Measurements from ENCODE around the gene FOXP4. TPM values are rescaled to one million over a fixed set of nuclear protein-coding genes. Genes with fewer than 3 reads are reported as not detected.

Gene FOXP4
- polyA plus RNA-seq, 3 donors: 20.8 to 27.0 (median 24.1) TPM

DNA sequence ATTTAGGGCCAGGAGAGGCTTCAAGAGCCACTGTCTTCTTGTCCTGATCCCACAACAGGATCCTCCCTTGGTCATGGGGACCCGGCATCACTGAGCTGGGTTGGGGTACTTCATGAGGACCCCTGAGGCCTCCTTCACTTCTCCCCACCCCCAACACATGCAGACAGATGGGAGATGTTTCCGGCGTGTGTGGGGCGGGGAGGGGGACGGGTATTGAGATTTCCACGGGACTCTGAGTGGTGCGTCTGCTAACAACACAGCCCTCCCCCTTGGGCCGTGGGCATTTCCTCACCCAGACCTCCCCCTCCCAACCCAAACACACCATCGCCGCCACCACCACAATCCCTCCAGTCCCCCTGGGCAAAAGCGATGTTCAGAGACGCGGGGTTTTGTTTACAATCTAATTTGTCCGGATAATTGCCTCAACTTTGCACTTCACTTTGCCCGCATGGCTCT is 906 bp upstream of the FOXP4 start:
- no peak for DNase-seq (ENCODE audit: low read depth in 3 of 3, low spot score in 2 of 3)

DNA sequence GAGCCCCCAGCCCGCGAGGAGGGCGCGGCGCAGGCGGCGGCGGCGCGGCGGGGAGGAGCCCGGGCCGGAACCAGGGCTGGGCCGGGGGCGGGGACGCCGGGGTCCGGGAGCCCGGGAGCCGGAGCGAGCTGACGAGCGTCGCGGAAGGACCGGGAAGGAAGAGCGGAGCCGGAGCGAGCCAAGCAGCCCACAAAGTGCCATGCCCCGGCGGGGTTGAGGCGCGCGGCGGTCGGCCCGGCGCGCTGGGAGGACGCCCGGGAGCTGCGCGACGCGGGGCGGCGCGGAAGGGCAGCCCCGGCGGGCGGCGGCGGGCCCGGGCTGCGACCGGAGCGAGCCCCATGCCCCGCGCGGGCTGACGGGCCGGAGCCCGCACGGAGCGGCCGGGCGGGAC is 289 bp downstream of the FOXP4 start:
- DNase-seq (ENCODE audit: low read depth in 3 of 3, low spot score in 2 of 3): no peak

DNA sequence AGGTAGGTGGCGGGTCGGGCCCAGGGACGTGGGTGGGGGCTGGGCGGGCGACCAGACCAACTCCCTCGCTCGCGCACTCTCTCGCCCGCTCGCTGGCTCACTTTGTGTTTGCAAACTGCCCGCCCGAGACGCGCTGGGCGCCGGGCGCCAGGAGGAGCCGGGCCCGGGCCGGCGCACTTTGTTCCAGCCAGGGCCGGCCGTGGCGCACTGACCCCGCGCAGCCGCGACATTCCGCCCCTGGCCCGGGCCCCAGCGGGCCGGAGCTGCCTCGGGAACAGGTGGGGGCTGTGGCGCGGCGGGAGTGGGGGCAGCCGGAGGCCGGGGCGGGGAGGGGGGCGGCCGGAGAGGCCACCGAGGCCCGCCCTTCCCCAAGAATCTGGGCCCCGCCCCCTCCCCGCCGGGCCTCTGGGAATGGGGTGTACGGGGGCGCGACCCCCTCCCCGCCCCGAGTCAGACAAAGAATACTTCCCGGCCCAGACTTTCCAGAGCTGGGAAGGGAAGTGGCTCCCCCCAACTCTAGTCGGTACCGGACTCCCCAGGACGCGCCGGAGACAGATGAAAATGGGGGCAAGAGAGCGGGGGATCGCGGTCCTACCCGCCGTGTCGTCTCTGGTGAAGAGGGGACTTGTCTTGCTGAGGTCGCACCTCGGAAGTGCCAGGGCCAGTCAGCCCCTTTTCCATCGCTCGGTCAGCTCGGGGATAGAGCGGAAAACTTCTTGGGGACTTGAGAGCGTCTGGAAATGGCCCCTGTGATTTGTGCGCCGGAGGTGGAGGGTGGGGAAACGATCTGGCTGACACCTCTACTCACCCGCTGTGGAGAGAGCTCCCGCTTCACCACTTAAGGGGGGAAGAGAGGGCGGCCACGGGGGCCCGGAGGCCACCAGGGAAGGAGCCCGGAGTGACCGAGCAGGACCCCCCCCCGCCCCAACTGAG is 951 bp downstream of the FOXP4 start:
- no peak for DNase-seq (ENCODE audit: low read depth in 3 of 3, low spot score in 2 of 3)

DNA sequence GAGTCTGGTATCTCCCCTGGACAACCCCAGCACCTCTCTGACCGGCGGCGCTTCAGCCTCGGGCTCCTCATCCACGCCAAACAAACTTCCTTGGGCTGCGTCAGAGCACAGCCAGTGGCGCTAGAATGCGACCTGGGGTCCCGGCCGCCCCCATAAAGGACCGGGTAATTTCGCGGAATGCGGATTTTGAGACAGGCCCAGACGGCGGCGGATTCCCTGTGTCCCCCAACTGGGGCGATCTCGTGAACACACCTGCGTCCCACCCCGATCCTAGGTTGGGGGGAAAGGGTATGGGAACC is 1.6 kb downstream of the FOXP4 start:
- no peak for DNase-seq (ENCODE audit: low read depth in 3 of 3, low spot score in 2 of 3)

DNA sequence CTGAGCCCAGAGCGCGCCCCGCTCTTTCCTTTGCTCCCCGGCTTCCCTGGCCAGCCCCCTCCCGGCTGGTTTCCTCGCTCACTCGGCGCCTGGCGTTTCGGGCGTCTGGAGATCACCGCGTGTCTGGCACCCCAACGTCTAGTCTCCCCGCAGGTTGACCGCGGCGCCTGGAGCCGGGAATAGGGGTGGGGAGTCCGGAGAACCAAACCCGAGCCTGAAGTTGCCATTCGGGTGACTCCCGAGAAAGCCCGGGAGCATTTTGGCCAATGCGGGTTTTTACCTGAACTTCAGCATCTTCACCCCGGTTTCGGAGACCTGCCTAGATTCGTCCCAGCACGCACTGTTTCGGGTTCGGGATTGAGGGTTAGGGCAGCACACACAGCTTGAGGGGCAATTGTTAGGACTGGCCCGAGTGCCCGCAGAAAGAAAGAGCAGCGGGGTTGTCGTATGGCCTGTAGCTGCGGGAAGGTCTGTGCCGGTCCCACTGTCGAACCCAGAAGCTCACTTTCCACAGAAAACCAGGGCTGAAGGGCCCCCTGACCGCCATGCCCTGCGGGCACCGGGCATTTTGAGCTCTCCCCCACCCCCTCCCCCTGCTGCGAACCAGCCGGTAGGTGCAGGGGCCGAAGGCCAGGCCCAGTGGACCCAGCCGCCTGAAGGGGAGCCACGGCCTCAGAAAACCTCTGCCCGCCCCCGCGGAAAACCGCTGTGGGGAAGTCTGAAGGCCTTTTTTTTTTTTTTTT is 2.1 kb downstream of the FOXP4 start:
- DNase-seq (ENCODE audit: low read depth in 3 of 3, low spot score in 2 of 3): no peak

DNA sequence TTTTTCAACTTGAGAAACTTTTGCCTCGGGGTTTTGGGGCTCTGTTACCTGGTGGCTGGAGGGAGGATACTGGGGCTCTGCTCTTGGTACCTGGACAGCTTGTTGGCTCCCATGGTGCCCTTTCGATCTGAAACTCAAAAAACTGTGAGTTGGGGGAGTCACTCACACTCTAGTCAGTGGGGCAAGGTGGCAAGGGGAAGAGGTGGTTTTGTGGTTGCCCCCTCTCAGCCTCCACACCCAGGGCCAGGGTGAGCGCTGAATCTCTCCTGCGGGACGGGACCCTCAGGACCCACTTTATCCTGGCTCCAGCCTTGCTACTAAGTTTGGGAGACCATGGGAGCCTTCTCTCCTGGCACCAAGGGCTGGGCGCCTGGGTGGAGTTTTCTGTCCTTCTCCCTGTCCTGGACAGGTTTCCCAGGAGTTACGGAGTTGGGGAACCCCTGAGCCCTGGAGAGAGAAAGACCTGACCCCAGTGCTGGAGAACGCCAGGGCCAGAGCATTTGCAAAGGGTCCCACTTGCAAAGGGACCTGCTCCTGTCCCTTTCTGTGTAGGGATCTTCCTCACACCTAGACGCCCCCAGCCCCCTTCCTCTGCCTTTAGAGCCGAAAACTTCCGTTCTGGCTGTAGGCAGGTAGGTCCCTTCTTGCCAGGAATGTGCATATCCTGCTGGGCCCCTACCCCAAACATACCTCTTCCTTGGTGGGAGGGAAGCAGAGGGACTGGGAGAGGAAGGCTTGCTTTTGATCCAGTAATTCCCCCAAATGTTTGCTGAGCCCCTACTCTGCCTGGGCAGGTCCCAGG is 2.9 kb downstream of the FOXP4 start:
- DNase-seq (ENCODE audit: low read depth in 3 of 3, low spot score in 2 of 3): no peak

DNA sequence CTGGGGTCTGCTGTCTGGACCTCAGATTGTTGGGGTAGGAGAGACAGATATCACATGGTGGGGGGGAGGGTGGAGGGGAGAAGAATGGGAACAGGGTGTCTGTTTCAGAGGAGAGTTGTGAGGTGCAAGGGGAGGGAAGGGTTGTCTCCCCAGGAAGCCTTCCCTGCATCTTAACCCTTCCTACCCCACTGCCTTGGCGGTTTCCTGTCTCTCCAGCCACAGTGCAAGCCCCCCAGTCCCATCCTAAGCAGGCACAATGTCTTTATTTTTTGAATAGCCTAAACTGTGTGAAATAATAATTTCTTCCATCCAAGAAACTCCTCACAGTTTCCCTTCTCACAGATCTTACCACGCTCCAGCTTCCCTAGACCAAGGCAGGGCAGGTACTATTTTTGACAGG is 3.5 kb downstream of the FOXP4 start:
- no peak for DNase-seq (ENCODE audit: low read depth in 3 of 3, low spot score in 2 of 3)

DNA sequence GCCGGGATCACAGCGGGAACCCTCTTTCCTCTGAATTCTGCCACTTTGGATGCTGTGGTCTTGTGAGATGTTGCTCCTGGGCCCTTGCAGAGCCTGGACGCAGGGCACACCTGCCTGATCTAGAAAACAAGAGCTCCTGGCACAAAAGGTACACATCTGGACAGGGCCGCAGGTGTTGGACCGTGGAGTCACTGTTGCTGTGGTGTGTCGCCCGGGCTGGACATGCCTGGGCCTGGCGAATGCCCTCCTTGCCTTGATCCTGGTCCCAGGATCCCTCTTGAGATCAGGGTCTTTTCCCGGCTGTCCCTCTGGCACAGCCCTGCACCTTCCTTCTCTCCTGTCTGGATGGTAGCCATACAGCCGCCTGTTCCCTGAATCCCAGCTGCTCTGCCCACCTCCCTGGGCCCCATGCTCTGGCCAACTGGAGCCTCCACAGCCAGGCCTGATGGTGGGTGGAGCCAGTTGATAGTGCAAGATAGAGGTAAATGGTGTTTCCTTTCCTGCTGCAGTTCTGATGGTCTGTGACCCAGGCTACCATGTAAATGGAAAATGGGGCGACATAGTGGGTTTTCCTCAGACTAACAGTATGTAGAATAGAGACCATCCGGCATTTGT is 5.0 kb downstream of the FOXP4 start:
- no peak for DNase-seq (ENCODE audit: low read depth in 3 of 3, low spot score in 2 of 3)

DNA sequence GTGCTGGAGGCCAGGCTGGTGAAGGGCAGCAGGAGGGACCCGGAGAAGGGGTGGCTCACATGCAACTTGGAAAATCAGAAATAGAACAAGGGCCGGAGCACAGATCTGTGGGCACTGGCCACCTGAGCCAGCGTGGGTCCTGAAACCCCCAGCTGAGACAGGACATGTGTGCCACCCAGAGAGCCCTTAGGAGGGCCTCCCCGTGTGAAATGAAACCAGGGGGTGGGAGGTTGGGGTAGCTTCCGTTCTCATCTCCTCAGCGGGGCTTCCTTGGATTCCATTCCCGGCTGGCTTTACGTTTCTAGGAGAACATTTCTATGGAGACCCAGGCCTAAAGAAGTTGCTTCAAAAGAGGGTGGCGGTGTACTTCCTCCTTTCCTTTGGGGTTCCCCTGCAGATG is 5.7 kb downstream of the FOXP4 start:
- DNase-seq (ENCODE audit: low read depth in 3 of 3, low spot score in 2 of 3): no peak

DNA sequence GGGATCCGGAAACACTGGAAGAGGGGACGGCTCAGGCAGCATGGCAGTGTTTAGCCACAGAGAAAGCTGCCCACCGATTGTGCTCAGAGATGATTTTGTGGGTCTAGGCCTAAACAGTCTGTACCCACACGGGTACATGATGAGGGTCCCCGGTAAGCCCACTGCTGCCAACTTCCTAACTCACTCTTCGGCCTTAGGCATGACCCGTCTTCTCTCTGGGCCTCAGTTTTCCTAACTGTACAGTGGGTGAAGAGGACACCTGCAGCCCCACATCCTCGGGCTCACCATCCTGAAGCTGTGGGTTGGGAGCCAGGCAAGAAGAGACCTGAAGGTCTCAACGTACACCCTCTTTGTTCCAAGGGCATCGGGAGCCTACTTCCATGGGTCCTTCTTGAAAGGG is 6.5 kb downstream of the FOXP4 start:
- DNase-seq (ENCODE audit: low read depth in 3 of 3, low spot score in 2 of 3): no peak

DNA sequence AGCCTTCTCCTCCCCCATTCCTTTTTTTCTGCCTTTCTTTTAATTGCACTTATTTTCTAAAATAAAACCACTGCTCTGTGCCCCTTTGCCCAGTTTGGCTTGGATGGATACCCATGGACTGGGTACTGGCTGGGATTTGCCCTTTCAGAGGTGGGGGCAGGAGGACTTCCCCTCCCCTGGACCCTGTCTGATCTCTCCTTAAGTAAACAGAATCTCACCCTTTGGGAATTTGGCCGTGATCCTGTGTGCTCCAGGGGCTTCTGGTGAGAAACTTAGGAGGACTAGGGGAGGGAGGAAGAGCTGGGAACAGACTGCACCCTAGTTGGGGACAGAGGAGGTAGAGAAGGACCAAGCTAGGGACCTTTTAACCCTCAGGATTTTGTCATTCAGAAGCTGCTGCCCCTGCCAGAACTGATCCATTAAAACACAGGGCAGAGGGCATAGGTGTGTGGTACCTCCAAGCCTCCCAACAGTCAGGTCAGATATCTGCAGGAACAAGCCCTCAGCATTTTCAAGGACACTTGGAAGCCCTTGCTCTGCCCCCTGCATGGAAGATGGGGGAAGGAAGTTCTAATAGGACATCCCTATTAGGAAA is 7.3 kb downstream of the FOXP4 start:
- DNase-seq (ENCODE audit: low read depth in 3 of 3, low spot score in 2 of 3): no peak

DNA sequence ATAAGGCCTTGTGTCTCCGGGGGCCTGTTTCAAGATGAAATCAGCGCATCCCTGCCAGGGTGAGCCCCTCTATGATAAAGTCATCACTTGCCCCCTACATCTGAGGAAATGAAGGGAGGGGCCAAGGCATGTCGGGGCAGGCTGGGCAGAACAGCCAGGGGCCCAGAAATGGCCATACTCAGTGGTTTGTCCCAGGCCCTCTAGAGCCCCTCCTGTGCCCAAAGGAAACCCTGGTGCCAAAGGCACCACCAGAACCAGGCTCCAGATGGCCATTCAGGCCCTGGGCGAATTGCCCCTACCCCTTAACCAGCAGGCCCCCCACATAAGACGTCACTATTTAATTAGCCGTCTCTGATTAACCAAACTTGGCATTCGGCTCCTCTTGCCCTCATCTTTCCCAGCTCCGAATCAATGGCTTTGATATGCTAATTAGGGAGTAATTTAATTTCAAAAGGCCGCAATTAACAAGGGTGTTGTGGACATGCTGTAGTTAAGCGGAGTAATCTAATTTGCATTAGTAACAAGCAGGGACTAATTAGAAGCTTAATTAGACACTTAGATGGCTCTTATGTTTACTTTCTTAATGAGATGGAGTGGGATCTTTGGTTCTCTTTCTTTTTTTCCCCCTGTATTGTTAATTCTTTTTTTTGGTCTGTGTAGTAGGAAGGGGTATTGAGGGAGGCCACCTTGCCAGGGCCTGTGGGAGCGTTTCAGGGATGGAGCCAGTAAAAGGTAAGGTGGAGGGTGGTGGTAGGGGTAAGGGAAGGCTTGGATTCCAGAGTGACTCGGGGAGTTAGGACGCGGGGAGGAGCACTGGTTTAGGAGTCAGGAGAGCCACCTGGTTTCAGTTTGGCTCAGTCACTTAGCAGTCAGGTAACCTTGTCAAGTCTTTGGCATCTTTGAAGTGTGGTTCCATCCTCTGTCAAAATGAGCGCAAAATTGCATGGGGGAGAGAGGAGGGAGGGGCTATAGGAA is 9.4 kb downstream of the FOXP4 start:
- DNase-seq (ENCODE audit: low read depth in 3 of 3, low spot score in 2 of 3): no peak

DNA sequence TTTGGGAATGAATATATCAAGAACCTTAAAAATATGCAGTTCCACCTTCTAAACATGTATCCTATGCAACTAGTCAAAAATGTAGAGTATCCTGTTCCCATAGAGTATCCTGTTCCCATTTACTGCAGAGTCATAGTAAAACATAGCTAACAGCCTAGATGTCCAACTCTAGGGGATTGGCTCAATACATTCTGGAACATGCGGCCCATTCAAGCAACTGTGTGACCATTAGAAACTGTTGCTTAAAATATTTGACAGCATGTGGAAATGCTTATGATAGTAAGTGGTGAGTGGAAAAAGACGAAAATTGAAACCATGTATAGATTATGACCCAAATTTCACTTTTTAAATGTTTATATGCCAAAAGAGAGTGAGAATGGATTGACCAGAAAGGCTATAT is 11.2 kb downstream of the FOXP4 start:
- no peak for DNase-seq (ENCODE audit: low read depth in 3 of 3, low spot score in 2 of 3)

DNA sequence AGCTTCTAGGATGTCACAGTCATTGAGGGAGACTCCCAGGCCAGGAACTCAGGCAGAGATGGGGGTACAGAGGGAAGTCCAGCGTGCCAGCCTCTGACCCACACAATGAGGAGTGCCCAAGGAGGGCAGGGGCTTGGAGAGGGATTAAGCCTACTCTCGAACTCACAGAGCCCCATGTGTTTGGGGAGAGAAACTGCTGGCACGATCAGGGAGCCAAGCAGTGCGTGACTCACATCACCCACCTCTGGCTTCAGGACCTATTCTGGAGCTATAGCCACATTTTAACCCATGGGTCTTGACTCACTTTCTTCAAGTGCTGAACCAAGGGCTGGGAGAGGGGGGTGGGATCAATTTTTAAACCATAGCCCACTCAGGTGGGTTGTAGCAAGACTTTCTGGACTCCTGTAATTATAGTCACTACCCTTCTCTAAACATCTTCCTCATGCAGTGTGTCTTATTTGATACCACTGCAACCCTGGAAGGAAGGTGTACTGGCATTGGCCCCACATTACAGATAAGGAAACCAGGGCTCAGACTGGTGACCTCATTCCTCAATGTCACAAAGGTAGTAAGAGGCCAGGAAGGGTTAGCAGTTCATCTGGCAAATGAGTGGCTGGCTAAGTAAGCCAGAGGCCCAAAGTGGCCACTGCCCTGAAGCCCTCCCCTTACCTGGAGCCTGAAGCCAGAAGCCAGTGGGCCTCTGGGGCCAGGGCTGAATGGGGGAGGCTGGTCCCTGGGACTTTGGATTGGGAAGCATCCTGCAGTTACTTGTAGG is 12.0 kb downstream of the FOXP4 start:
- DNase-seq (ENCODE audit: low read depth in 3 of 3, low spot score in 2 of 3): no peak

DNA sequence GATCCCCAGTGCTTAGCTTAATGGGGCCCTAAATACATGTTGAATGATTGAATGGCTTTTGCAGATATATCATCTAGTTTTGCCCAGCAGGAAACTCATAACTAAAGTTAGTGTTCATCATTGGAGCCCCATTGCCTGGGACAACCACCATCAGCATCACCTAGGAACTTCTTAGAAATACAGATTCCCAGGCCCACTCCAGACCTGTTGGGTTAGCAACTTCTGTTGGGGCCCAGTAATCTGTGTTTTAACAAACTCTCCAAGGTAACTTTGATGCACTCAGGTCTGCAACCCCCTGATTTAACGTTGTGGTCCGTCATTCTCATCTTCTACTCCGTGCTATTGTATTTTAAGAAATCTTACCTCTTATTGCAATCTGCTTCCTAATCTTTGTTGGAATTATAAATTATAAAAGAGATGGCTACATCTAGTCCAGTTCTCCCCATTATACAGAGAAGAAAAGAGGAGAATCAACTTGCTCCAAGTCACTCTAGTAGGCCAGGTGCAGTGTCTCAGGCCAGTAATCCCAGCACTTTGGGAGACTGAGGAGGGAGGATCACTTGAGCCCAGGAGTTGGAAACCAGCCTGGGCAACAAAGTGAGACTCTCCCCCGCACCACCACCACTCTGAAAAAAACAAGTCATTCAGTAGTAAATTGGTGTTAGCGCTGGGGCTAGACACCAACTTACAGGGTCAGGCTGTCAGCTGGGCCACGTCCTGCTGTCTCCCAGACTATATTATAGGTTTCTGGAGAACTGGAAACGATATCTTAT is 13.7 kb downstream of the FOXP4 start:
- DNase-seq (ENCODE audit: low read depth in 3 of 3, low spot score in 2 of 3): no peak

DNA sequence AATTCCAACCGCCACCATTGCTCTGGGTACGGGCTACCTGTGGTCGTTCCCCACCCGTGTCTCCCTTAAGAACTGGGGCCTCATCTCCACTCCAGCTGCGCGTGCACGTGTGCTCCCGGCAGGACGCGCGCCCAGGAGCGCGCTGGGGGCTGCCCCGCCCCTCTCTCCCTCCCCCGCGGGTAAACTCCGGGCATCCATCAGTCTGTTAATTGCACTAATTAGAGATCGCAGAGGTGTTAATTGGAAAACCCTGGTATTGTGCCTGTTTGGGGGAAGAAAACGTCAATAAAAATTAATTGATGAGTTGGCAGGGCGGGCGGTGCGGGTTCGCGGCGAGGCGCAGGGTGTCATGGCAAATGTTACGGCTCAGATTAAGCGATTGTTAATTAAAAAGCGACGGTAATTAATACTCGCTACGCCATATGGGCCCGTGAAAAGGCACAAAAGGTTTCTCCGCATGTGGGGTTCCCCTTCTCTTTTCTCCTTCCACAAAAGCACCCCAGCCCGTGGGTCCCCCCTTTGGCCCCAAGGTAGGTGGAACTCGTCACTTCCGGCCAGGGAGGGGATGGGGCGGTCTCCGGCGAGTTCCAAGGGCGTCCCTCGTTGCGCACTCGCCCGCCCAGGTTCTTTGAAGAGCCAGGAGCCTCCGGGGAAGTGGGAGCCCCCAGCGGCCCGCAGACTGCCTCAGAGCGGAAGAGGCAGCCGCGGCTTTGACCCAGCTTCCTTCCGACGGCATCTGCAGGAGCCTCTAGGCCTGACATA is 14.4 kb downstream of the FOXP4 start:
- no peak for DNase-seq (ENCODE audit: low read depth in 3 of 3, low spot score in 2 of 3)

DNA sequence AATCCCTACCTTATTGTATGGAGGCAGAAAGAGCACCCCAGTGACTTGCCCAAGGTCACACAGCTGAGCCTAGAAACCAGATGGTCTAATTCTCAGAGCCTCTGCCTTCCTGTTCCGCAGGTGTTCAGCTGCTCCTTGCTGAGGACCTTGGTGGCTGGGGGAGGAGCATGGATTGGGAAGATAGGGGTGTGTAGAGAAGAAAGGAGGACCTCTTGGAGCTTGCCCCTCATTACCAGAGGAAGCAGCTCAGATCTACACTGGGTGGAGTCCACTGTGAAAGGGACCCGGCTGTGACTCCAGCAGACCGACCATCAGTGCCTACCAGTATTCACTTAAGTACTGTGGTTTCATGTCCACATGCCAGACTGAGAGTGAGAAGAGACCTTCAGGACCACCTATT is 15.2 kb downstream of the FOXP4 start:
- DNase-seq (ENCODE audit: low read depth in 3 of 3, low spot score in 2 of 3): no peak

Measured in right renal cortex interstitium (tissue), 3 donors.